H9 (cell line): ENCODE results near the gene DDX3Y. TPM values are rescaled to one million over a fixed set of nuclear protein-coding genes. Genes with fewer than 3 reads are reported as not detected.

Source experiments
- DNase-seq: peaks from one replicate; pipeline ENCODE4 v3.0.0-alpha.2; 2017
- H2AFZ ChIP-seq: one replicate; pipeline ENCODE4 v1.6.1; 2013; ENCODE audit warnings: mild to moderate bottlenecking, low read length, control low read depth, moderate library complexity
- H2AK5ac ChIP-seq: 2 replicates; pipeline ENCODE4 v1.6.1; 2013; ENCODE audit warnings: low read length, control low read depth, mixed read lengths; ENCODE audit not compliant: insufficient read length
- H2BK120ac ChIP-seq: one replicate; pipeline ENCODE4 v1.6.1; 2013; ENCODE audit warnings: low read depth, mild to moderate bottlenecking, low read length, control low read depth, inconsistent platforms; ENCODE audit not compliant: poor library complexity, severe bottlenecking
- H2BK12ac ChIP-seq: 2 replicates; pipeline ENCODE4 v1.6.1; 2013; ENCODE audit warnings: low read length, control low read depth, mixed read lengths, low read depth; ENCODE audit not compliant: insufficient read length
- H2BK15ac ChIP-seq: 2 replicates; pipeline ENCODE4 v1.6.1; 2013; ENCODE audit warnings: low read depth, low read length, control low read depth
- H2BK20ac ChIP-seq: one replicate; pipeline ENCODE4 v1.6.1; 2013; ENCODE audit warnings: low read depth, mild to moderate bottlenecking, low read length, control low read depth, inconsistent platforms; ENCODE audit not compliant: poor library complexity, severe bottlenecking
- H2BK5ac ChIP-seq: 2 replicates; pipeline ENCODE4 v1.6.1; 2013; ENCODE audit warnings: low read length, control low read depth, mixed read lengths; ENCODE audit not compliant: insufficient read length
- H3K14ac ChIP-seq: 2 replicates; pipeline ENCODE4 v1.6.1; 2013; ENCODE audit warnings: low read length, control low read depth; ENCODE audit not compliant: insufficient read depth
- H3K18ac ChIP-seq: 2 replicates; pipeline ENCODE4 v1.6.1; 2013; ENCODE audit warnings: low read depth, mild to moderate bottlenecking, mixed read lengths, low read length, control low read depth; ENCODE audit not compliant: insufficient read length
- H3K23ac ChIP-seq: 2 replicates; pipeline ENCODE4 v1.6.1; 2013; ENCODE audit warnings: low read length, control low read depth, mixed read lengths, low read depth; ENCODE audit not compliant: insufficient read length
- H3K23me2 ChIP-seq: 2 replicates; pipeline ENCODE4 v1.6.1; 2013; ENCODE audit warnings: low read depth, mild to moderate bottlenecking, mixed read lengths, low read length, control low read depth; ENCODE audit not compliant: insufficient read length, poor library complexity, severe bottlenecking
- H3K27ac ChIP-seq: 2 replicates; pipeline ENCODE4 v1.5.1; 2013; ENCODE audit warnings: low read length, control low read depth, mixed read lengths, low read depth; ENCODE audit not compliant: insufficient read length
- H3K27me3 ChIP-seq: 2 replicates; pipeline ENCODE4 v1.6.1; 2013; ENCODE audit warnings: low read length, control low read depth, inconsistent platforms; ENCODE audit not compliant: insufficient read depth
- H3K4ac ChIP-seq: 2 replicates; pipeline ENCODE4 v1.6.1; 2013; ENCODE audit warnings: low read depth, mild to moderate bottlenecking, control low read depth, inconsistent platforms, low read length, moderate library complexity
- H3K4me1 ChIP-seq: 2 replicates; pipeline ENCODE4 v1.6.1; 2013; ENCODE audit warnings: low read length, control low read depth, inconsistent platforms; ENCODE audit not compliant: insufficient read depth
- H3K4me2 ChIP-seq: 2 replicates; pipeline ENCODE4 v1.6.1; 2013; ENCODE audit warnings: low read length, control low read depth, mixed read lengths; ENCODE audit not compliant: insufficient read length, insufficient read depth
- H3K56ac ChIP-seq: 2 replicates; pipeline ENCODE4 v1.6.1; 2013; ENCODE audit warnings: low read depth, mild to moderate bottlenecking, mixed read lengths, low read length, control low read depth; ENCODE audit not compliant: insufficient read length
- H3K79me1 ChIP-seq: 2 replicates; pipeline ENCODE4 v1.6.1; 2013; ENCODE audit warnings: low read depth, mild to moderate bottlenecking, moderate library complexity, low read length, control low read depth, inconsistent platforms; ENCODE audit not compliant: insufficient read depth, poor library complexity, severe bottlenecking
- H3K79me2 ChIP-seq: 2 replicates; pipeline ENCODE4 v1.6.1; 2013; ENCODE audit warnings: low read length, control low read depth, inconsistent platforms; ENCODE audit not compliant: insufficient read depth
- H3K9ac ChIP-seq: 2 replicates; pipeline ENCODE4 v1.6.1; 2013; ENCODE audit warnings: low read length, control low read depth, mixed read lengths; ENCODE audit not compliant: insufficient read length; ENCODE audit errors: extremely low read depth
- H3K9me3 ChIP-seq: one replicate; pipeline ENCODE4 v1.6.1; 2013; ENCODE audit warnings: low read depth, low read length, inconsistent platforms; ENCODE audit not compliant: control insufficient read depth
- H3T11ph ChIP-seq: one replicate; pipeline ENCODE4 v1.6.1; 2013; ENCODE audit warnings: mild to moderate bottlenecking, low read length, control low read depth, inconsistent platforms
- H4K20me1 ChIP-seq: one replicate; pipeline ENCODE4 v1.6.1; 2013; ENCODE audit not compliant: control insufficient read depth, insufficient read length, insufficient read depth
- H4K5ac ChIP-seq: 2 replicates; pipeline ENCODE4 v1.6.1; 2013; ENCODE audit warnings: low read depth, mild to moderate bottlenecking, mixed read lengths, low read length, control low read depth; ENCODE audit not compliant: insufficient read length
- H4K8ac ChIP-seq: replicated peaks from 2 replicates; pipeline ENCODE4 v1.6.1; 2013; ENCODE audit warnings: low read length, control low read depth, mixed read lengths, low read depth; ENCODE audit not compliant: insufficient read length
- H4K91ac ChIP-seq: 2 replicates; pipeline ENCODE4 v1.6.1; 2013; ENCODE audit warnings: low read depth, mild to moderate bottlenecking, moderate library complexity, mixed read lengths, low read length, control low read depth; ENCODE audit not compliant: insufficient read length
- H3K27ac Mint-ChIP-seq, 3 experiments: 2 replicates in 2 of 3; 3 replicates in 1 of 3; pipeline ENCODE4 v1.8.0; 2020 to 2021; ENCODE audit warnings: mixed read lengths in 3 of 3, mild to moderate bottlenecking in 1 of 3, moderate library complexity in 1 of 3
- H3K27me3 Mint-ChIP-seq: 2 replicates; pipeline ENCODE4 v1.8.0; 2021; ENCODE audit warnings: low read depth, mild to moderate bottlenecking, moderate library complexity, mixed read lengths
- H3K36me3 Mint-ChIP-seq, 3 experiments: 2 replicates in 2 of 3; 3 replicates in 1 of 3; pipeline ENCODE4 v1.8.0; 2020 to 2021; ENCODE audit warnings: low read depth in 3 of 3, mixed read lengths in 3 of 3; ENCODE audit not compliant: insufficient read depth in 1 of 3
- H3K4me1 Mint-ChIP-seq, 2 experiments: 2 replicates each; pipeline ENCODE4 v1.8.0; 2020; ENCODE audit warnings: mixed read lengths in 2 of 2
- H3K4me3 Mint-ChIP-seq, 2 experiments: 2 replicates in 1 of 2; 3 replicates in 1 of 2; pipeline ENCODE4 v1.8.0; 2020 to 2021; ENCODE audit warnings: mild to moderate bottlenecking in 2 of 2, mixed read lengths in 2 of 2, moderate library complexity in 1 of 2
- H3K9me3 Mint-ChIP-seq, 2 experiments: 2 replicates in 1 of 2; 3 replicates in 1 of 2; pipeline ENCODE4 v1.8.0; 2020; ENCODE audit warnings: mild to moderate bottlenecking in 2 of 2, mixed read lengths in 2 of 2, moderate library complexity in 1 of 2
- CTCF ChIP-seq: fragments of 200-600 bp; sonication (generic); conservative IDR thresholded peaks from 3 replicates; pipeline ENCODE4 v1.8.0; 2021; ENCODE audit warnings: antibody characterized with exemption, mild to moderate bottlenecking
- WGBS: extraction: QIAGEN DNeasy Blood & Tissue Kit; methylation state at CpG from one replicate; pipeline ENCODE4 v1.1.7; 2013; ENCODE audit warnings: missing lambda C conversion rate, low lambda C conversion rate, mixed read lengths; ENCODE audit not compliant: insufficient read length; ENCODE audit errors: extremely low coverage; 5-methylcytosine and 5-hydroxymethylcytosine counted together
- total RNA-seq: library from RNA; stranded (reverse); gene quantifications from 2 replicates; pipeline ENCODE4 v1.2.1, GENCODE V29; 2021

Gene DDX3Y
- total RNA-seq, 1 experiment from 2014 or later: not detected

- no peaks in the 10 kb centered on the region for H3K79me1 ChIP-seq
- no peaks in the 10 kb centered on the region for H3K9me3 ChIP-seq
- Mint-ChIP-seq H3K4me3 (no peak overlapping the region), H3K4me1 (no peaks in the 10 kb centered on the region), H3K36me3 (no peaks in the 10 kb centered on the region), H3K27ac (no peak overlapping the region), H3K27me3 (no peaks in the 10 kb centered on the region), H3K9me3 (no peaks in the 10 kb centered on the region)
- no peak overlapping the region for H3K4me2 ChIP-seq
- no peak overlapping the region for H3K4ac ChIP-seq
- no peaks in the 10 kb centered on the region for H3K79me2 ChIP-seq
- no peak overlapping the region for H3K23ac ChIP-seq
- H4K20me1 ChIP-seq: no peaks in the 10 kb centered on the region
- no peak overlapping the region for H4K8ac ChIP-seq
- no peak overlapping the region for H2BK120ac ChIP-seq
- TF ChIP-seq CTCF: no peak
- no peak overlapping the region for H2BK5ac ChIP-seq
- WGBS: no CpG with 5 or more reads among the region's 4 CpGs
- no peak for DNase-seq
- H2AK5ac ChIP-seq: no peak overlapping the region
- no peaks in the 10 kb centered on the region for H3K4me1 ChIP-seq
- no peak overlapping the region for H2BK20ac ChIP-seq
- no peak overlapping the region for H3K27ac ChIP-seq
- no peaks in the 10 kb centered on the region for H3K23me2 ChIP-seq
- H3K18ac ChIP-seq: no peak overlapping the region
- H4K91ac ChIP-seq: no peak overlapping the region
- no peak overlapping the region for H3T11ph ChIP-seq
- no peak overlapping the region for H2BK12ac ChIP-seq
- no peaks in the 10 kb centered on the region for H3K27me3 ChIP-seq
- H3K56ac ChIP-seq: no peak overlapping the region
- no peak overlapping the region for H4K5ac ChIP-seq
- no peak overlapping the region for H3K9ac ChIP-seq
- no peak overlapping the region for H2AFZ ChIP-seq
- H3K14ac ChIP-seq: no peak overlapping the region
- no peak overlapping the region for H2BK15ac ChIP-seq
Observed at GRCh38 chrY:12913541-12913940, 8.9 kb downstream of the DDX3Y start.
